IMR-90 (cell line): ENCODE measurements around the gene ITFG1. TPM values are rescaled to one million over a fixed set of nuclear protein-coding genes. Genes with fewer than 3 reads are reported as not detected.

Experiments used
- ATAC-seq: fragments of 200-7000 bp; cut with Tn5 transposase; 2 replicates; pipeline ENCODE4 v1.9.1; 2020; ENCODE audit warnings: low read depth, mild to moderate bottlenecking, moderate library complexity
- BruUV-seq: library from RNA; stranded (reverse); fragments of 400-500 nt; replicated peaks from 2 replicates; lab custom pipeline; 2021; lab: Mats Ljungman, UMichigan
- CTCF ChIA-PET: fragments of 300-600 bp; formaldehyde crosslinking; extraction: SDS; loops from one replicate; lab custom pipeline; 2021; ENCODE audit warnings: antibody characterized with exemption; lab: Yijun Ruan, JAX
- POLR2A ChIA-PET: fragments of 300-600 bp; sonication (Branson Sonifier 250); formaldehyde crosslinking; loops from one replicate; lab custom pipeline; 2022; ENCODE audit warnings: antibody characterized with exemption; ENCODE audit not compliant: unreplicated experiment; lab: Charles Lee
- DNase-seq: peaks from one replicate; pipeline ENCODE4 v3.0.0; 2013
- H2AFZ ChIP-seq: replicated peaks from 2 replicates; pipeline ENCODE3; 2013; ENCODE audit warnings: low read length, mild to moderate bottlenecking; ENCODE audit not compliant: poor library complexity
- H2AK5ac ChIP-seq: 2 replicates; pipeline ENCODE4 v1.6.1; 2013; ENCODE audit warnings: low read depth, low read length, inconsistent platforms
- H2AK9ac ChIP-seq: replicated peaks from 2 replicates; pipeline ENCODE3; 2013; ENCODE audit warnings: mild to moderate bottlenecking, low read depth, low read length, moderate library complexity; ENCODE audit not compliant: poor library complexity
- H2BK120ac ChIP-seq: 2 replicates; pipeline ENCODE4 v1.6.1; 2013; ENCODE audit warnings: low read depth, low read length, inconsistent platforms
- H2BK15ac ChIP-seq: 3 replicates; pipeline ENCODE4 v1.6.1; 2013; ENCODE audit warnings: low read depth, low read length, inconsistent platforms
- H2BK20ac ChIP-seq: 2 replicates; pipeline ENCODE4 v1.6.1; 2013; ENCODE audit warnings: low read depth, mild to moderate bottlenecking, inconsistent platforms, low read length, moderate library complexity
- H2BK5ac ChIP-seq: 2 replicates; pipeline ENCODE4 v1.6.1; 2013; ENCODE audit warnings: mild to moderate bottlenecking, low read depth, low read length, inconsistent platforms; ENCODE audit not compliant: poor library complexity, severe bottlenecking
- H3K14ac ChIP-seq: replicated peaks from 2 replicates; pipeline ENCODE4 v1.6.1; 2013; ENCODE audit warnings: low read depth, low read length, inconsistent platforms
- H3K18ac ChIP-seq: 2 replicates; pipeline ENCODE4 v1.6.1; 2013; ENCODE audit warnings: low read depth, low read length, control low read depth
- H3K23ac ChIP-seq: 2 replicates; pipeline ENCODE4 v1.6.1; 2013; ENCODE audit warnings: low read depth, low read length, inconsistent platforms
- H3K27ac ChIP-seq: 2 replicates; pipeline ENCODE4 v1.5.1; 2013; ENCODE audit warnings: mild to moderate bottlenecking, control low read depth, low read length; ENCODE audit not compliant: insufficient read depth
- H3K27me3 ChIP-seq: 2 replicates; pipeline ENCODE4 v1.6.1; 2013; ENCODE audit warnings: low read length; ENCODE audit not compliant: control insufficient read depth, insufficient read depth
- H3K36me3 ChIP-seq: 2 replicates; pipeline ENCODE4 v1.6.1; 2013; ENCODE audit warnings: low read length, mixed read lengths; ENCODE audit not compliant: control insufficient read depth, insufficient read depth
- H3K4ac ChIP-seq: 2 replicates; pipeline ENCODE4 v1.6.1; 2013; ENCODE audit warnings: low read depth, low read length, inconsistent platforms
- H3K4me1 ChIP-seq: 2 replicates; pipeline ENCODE4 v1.6.1; 2013; ENCODE audit warnings: low read length, mixed read lengths; ENCODE audit not compliant: control insufficient read depth, insufficient read depth
- H3K4me2 ChIP-seq: 2 replicates; pipeline ENCODE4 v1.6.1; 2013; ENCODE audit warnings: low read depth, mild to moderate bottlenecking, control low read depth, low read length, moderate library complexity
- H3K4me3 ChIP-seq: 2 replicates; pipeline ENCODE4 v1.5.1; 2013; ENCODE audit warnings: low read depth, mild to moderate bottlenecking, control low read depth, low read length, moderate library complexity; ENCODE audit not compliant: insufficient read depth
- H3K56ac ChIP-seq: 2 replicates; pipeline ENCODE4 v1.6.1; 2013; ENCODE audit warnings: low read length, inconsistent platforms; ENCODE audit not compliant: insufficient read depth; ENCODE audit errors: extremely low read depth
- H3K79me1 ChIP-seq, 2 experiments: 2 replicates each; pipeline ENCODE4 v1.6.1; 2013; ENCODE audit warnings: low read length in 2 of 2, inconsistent platforms in 1 of 2, low read depth in 1 of 2
- H3K9ac ChIP-seq: 2 replicates; pipeline ENCODE4 v1.6.1; 2013; ENCODE audit warnings: low read depth, low read length, control low read depth
- H3K9me1 ChIP-seq: 2 replicates; pipeline ENCODE4 v1.6.1; 2013; ENCODE audit warnings: low read length, inconsistent platforms; ENCODE audit not compliant: insufficient read depth
- H3K9me3 ChIP-seq: 2 replicates; pipeline ENCODE4 v1.6.1; 2013; ENCODE audit warnings: low read length; ENCODE audit not compliant: control insufficient read depth, insufficient read depth
- H4K20me1 ChIP-seq: 2 replicates; pipeline ENCODE4 v1.6.1; 2013; ENCODE audit warnings: low read length, inconsistent platforms; ENCODE audit not compliant: insufficient read depth
- H4K5ac ChIP-seq: 2 replicates; pipeline ENCODE4 v1.6.1; 2013; ENCODE audit warnings: mild to moderate bottlenecking, low read depth, low read length, control low read depth
- H4K8ac ChIP-seq, 2 experiments: 2 replicates each; pipeline ENCODE4 v1.6.1; 2013; ENCODE audit warnings: low read depth in 2 of 2, low read length in 2 of 2, control low read depth in 1 of 2, inconsistent platforms in 1 of 2
- H4K91ac ChIP-seq: 2 replicates; pipeline ENCODE4 v1.6.1; 2013; ENCODE audit warnings: low read depth, low read length, inconsistent platforms; ENCODE audit not compliant: insufficient read depth
- BHLHE40 ChIP-seq: fragments of 150-350 bp; IDR thresholded peaks from 2 replicates; pipeline ENCODE4 v1.6.1; 2016; ENCODE audit warnings: mild to moderate bottlenecking, low read depth, low read length
- CEBPB ChIP-seq: IDR thresholded peaks from 2 replicates; pipeline ENCODE4 v1.6.1; 2012; ENCODE audit warnings: low read depth, low read length, improper control_type of control experiment
- CTCF ChIP-seq: conservative IDR thresholded peaks from 2 replicates; pipeline ENCODE4 v1.5.1; 2012; ENCODE audit warnings: mild to moderate bottlenecking, low read depth, low read length, improper control_type of control experiment
- ELK1 ChIP-seq: fragments of 150-350 bp; IDR thresholded peaks from 2 replicates; pipeline ENCODE4 v1.6.1; 2016; ENCODE audit warnings: low read depth, mild to moderate bottlenecking, low read length, moderate library complexity, borderline replicate concordance
- MAFK ChIP-seq: IDR thresholded peaks from 2 replicates; pipeline ENCODE4 v1.6.1; 2012; ENCODE audit warnings: low read depth, low read length, improper control_type of control experiment
- MXI1 ChIP-seq: IDR thresholded peaks from 2 replicates; pipeline ENCODE4 v1.6.1; 2012; ENCODE audit warnings: low read depth, mild to moderate bottlenecking, low read length, moderate library complexity, borderline replicate concordance
- NFE2L2 ChIP-seq: fragments of 150-350 bp; IDR thresholded peaks from 2 replicates; pipeline ENCODE4 v1.6.1; 2016; ENCODE audit warnings: low read depth, mild to moderate bottlenecking, low read length
- RAD21 ChIP-seq: IDR thresholded peaks from 2 replicates; pipeline ENCODE4 v1.6.1; 2012; ENCODE audit warnings: low read length, improper control_type of control experiment
- USF2 ChIP-seq: fragments of 150-350 bp; IDR thresholded peaks from 2 replicates; pipeline ENCODE4 v1.6.1; 2017; ENCODE audit warnings: mild to moderate bottlenecking, antibody characterized with exemption, low read length, low read depth
- WGBS, 2 experiments: methylation state at CpG; one replicate each; pipeline versions ENCODE4 v1.1.5 to v1.1.7; 2013; ENCODE audit warnings: missing lambda C conversion rate in 2 of 2; ENCODE audit not compliant: insufficient read length in 1 of 2; ENCODE audit errors: extremely low coverage in 2 of 2; 5-methylcytosine and 5-hydroxymethylcytosine counted together
- dilution Hi-C: fragments of 300-500 bp; cut with HindIII; formaldehyde crosslinking; loops from one replicate; pipeline ENCODE4 v1.14.3; 2018; ENCODE audit warnings: low sequenced_read_pairs; ENCODE audit not compliant: unreplicated experiment
- in situ Hi-C: fragments of 300-500 bp; cut with MboI; formaldehyde crosslinking; loops from 3 replicates; pipeline ENCODE4 v1.14.3; 2019; ENCODE audit warnings: low sequenced_read_pairs, inconsistent platforms, mixed read lengths
- intact Hi-C: fragments of 100-400 bp; cut with micrococcal nuclease; formaldehyde crosslinking; loops from 2 replicates; pipeline ENCODE4 v1.10.0; 2022
- polyA plus RNA-seq, 3 experiments: library from polyadenylated mRNA; depleted of rRNA; stranded (reverse); fragments of >200 nt; gene quantifications; 2 replicates each; pipeline ENCODE4 v1.2.3, GENCODE V29; 2012; ENCODE audit warnings: low replicate concordance in 1 of 3
- total RNA-seq: library from RNA; depleted of rRNA; stranded (reverse); fragments of >200 nt; gene quantifications from 2 replicates; pipeline ENCODE4 v1.2.3, GENCODE V29; 2012

Gene ITFG1
- total and polyA plus RNA-seq, 2 of the 4 experiments (the other 2 are of a cell fraction) = 54.3 to 60.4 TPM

GRCh38 chr16:47371271-47372014, 89.4 kb downstream of the ITFG1 start (continued):
- TF ChIP-seq NFE2L2 = no peak

GRCh38 chr16:47370536-47370935, 90.3 kb downstream of the ITFG1 start:
- H3K56ac ChIP-seq = no peak overlapping the region
- H3K23ac ChIP-seq = no peak overlapping the region
- H4K20me1 ChIP-seq = no peaks in the 10 kb centered on the region
- H2AK9ac ChIP-seq = no peak overlapping the region
- WGBS, 2 experiments = 100% methylated on average over 4 of the region's 12 CpGs; no CpG with 5 or more reads in 1 of the 2 experiments
- no peak overlapping the region for H3K9ac ChIP-seq
- no peak for DNase-seq
- H2BK5ac ChIP-seq = no peak overlapping the region
- H3K18ac ChIP-seq = no peak overlapping the region
- H3K27me3 ChIP-seq = no peaks in the 10 kb centered on the region
- TF ChIP-seq CEBPB (no peak), MAFK (no peak), USF2 (no peak), ELK1 (no peak), CTCF (no peak), MXI1 (no peak), BHLHE40 (no peak), RAD21 (no peak)
- H4K5ac ChIP-seq = no peak overlapping the region
- no peak overlapping the region for H3K27ac ChIP-seq
- ChIA-PET POLR2A (no interaction called here), CTCF (no interaction called here)
- no TSS peak for BruUV-seq
- H3K4me3 ChIP-seq = no peak overlapping the region
- intact Hi-C loops (no loop called here), dilution Hi-C loops (no loop called here), in situ Hi-C loops (no loop called here)
- peaks cover 5% of the 10 kb centered on the region for H3K36me3 ChIP-seq
- H2AFZ ChIP-seq = no peak overlapping the region
- H3K4me1 ChIP-seq = peaks cover 2% of the 10 kb centered on the region; the same call in 1 of the 2 replicates
- no peak overlapping the region for H2AK5ac ChIP-seq
- no peak overlapping the region for H2BK20ac ChIP-seq
- H2BK120ac ChIP-seq = no peak overlapping the region
- H3K9me1 ChIP-seq = peaks cover 3% of the 10 kb centered on the region; the same call in 1 of the 2 replicates
- H3K79me1 ChIP-seq = no peaks in the 10 kb centered on the region; a peak in 2 of 4 replicates
- H3K4ac ChIP-seq = no peak overlapping the region
- H2BK15ac ChIP-seq = no peak overlapping the region
- peaks cover 1% of the 10 kb centered on the region; the same call in 1 of the 2 replicates for H3K9me3 ChIP-seq
- H3K14ac ChIP-seq = no peak overlapping the region
- no peak overlapping the region for H4K8ac ChIP-seq
- H3K4me2 ChIP-seq = no peak overlapping the region
- no peak overlapping the region for H4K91ac ChIP-seq
- ATAC-seq = no peak
